AG08396 (cell line): ENCODE data around the gene GNAO1.

Experiments
- DNase-seq: peaks from one replicate; pipeline ENCODE4 v3.0.0; 2012; ENCODE audit warnings: low spot score, mixed read lengths

The GNAO1 gene

GRCh38 chr16:56401482-56401881 lies 210.2 kb downstream of the GNAO1 start:
- peak; percentile 34 for DNase-seq

GRCh38 chr16:56405977-56406672 lies 214.8 kb downstream of the GNAO1 start:
- DNase-seq, result no peak
